ENCODE results near the gene EIF3D.
"Not testable (repeated sequence)": the region's sequence is repeated elsewhere in the genome, so short reads cannot be mapped to it uniquely, and the experiment has no call there.

EIF3D gene

DNA sequence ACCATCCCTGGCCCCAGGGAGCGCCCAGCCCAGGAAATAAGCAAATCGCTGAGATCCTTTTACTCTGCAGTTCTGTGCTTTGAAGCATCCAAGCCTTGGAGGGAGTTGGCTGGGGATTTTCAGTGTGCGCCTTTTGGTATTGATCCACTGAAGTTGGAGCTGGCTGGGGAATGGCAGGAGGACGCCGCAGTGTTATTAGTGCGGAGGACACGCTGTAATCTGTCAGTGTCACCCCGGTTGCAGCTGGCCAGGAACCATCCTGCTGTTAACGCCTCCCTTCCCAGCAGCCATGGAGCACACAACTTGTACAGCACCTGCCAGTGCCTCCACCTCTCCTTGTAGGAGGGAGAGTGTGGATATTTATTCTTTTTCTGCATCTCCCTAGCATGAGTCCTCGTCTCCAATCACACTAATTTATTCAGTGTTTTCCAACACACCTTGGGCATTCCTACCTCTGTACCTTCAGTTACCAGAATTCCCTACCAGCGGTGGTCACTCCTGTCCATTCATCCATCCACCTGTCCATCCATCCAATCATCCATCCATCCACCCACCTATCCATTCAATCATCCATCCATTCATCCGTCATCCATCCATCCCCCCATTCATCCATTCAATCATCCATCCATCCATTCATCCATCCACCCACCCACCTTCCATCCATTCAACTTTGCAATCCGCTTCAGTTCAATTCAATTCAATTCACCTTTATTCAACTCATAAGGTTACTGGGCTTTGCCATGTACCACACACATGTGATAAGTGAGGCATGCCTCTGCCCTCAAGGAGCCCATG lies 21.9 kb upstream of the EIF3D start:
- no peak for DNase-seq (ENCODE audit: low read depth in 1 of 2, low spot score in 1 of 2)

DNA sequence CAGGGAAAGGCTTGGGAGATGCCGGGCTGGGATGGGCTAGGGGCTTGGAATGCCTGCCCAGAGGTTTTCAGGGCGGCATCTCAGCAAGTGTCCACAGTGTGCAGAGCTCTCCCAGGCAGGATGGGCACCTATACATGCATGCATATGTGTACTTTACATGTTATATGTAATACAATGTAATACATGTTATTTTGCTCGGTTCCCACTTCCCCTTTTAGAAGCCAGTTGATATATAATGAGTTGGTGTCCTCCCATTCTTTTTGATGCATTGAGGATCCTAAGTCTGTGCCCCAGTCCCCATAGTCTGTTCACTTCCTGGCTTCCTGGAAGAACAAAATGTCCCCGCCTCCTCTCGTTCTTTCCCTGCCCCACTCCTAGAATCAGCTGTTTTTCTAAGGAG lies 20.1 kb upstream of the EIF3D start:
- no peak for DNase-seq (ENCODE audit: low read depth in 1 of 2, low spot score in 1 of 2)

DNA sequence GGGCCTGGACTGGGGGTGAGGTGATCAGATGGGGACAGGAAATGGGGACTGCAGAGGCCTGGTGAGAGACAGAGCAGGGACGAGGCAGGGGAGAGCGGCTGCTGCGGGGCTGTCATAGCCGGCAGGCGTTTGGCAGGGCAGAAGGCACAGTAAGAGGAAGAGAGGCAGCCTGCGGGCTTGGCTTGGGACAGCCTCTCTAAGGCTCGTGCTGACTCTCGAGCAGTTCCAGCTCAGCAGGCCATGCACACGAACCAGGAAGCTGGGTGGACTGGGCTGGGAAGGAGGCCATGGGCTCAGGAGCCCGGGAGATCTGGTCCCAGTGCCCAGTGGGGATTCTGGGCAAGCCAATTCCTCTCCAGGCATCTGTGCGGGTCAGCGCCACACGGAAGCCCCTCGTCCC lies 19.6 kb upstream of the EIF3D start:
- no peak for DNase-seq (ENCODE audit: low read depth in 1 of 2, low spot score in 1 of 2)

DNA sequence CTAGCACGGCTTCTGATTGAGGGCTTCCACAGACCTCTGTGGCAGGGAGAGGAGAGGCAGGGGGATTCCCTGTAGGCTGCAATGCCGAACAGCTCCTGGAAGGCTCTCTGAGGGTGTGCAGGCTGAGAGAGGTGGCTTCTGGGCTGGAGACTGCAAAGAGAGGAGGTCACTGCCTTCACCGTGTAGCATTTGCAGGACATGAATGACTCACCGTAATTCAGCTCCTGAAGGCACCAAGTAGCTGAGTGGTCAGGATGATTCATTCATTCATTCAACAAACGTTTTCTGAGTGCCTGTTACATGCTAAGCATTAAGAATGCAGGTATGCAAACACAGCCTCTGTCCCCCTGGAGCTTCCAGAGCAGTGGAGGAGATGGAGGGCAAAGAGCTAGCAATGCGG lies 18.0 kb upstream of the EIF3D start:
- no peak for DNase-seq (ENCODE audit: low read depth in 1 of 2, low spot score in 1 of 2)

DNA sequence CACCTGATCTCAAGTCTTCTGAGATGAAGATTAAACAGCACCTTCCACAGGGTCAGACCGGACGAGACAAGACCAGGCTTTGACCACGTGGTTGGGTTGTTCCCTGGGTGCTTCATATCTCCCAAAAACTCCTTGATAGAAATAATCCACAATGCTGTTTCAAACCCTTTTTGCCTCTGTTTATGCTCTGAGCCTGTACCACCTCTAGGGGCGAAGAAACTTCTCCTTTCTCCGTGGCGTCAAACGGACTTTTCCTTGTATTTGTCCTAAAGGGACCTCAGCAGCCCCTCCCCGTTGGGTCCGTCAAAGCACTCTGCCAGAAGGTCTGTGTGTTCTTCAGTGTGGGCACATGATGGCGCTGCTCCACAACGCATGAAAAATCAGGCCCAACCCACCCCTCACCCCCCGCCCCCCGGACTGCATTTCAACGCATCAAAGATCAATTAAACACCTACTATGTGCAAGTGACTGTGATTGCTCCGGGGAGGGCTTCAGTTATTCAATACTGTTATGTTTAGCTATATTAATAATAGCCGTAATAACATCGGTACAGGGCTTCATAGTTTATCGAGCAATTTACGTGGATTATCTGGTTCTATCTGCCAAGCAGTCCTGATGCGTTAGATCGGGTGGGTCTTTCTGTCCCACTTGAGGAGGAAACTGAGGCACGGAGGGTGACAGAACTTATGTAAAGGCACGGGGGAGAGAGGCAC lies 17.3 kb upstream of the EIF3D start:
- peak in 1 of 2 donors; percentile 3 for DNase-seq (ENCODE audit: low read depth in 1 of 2, low spot score in 1 of 2)

GRCh38 chr22:36544107-36544620 lies 15.2 kb upstream of the EIF3D start:
- DNase-seq (ENCODE audit: low read depth in 1 of 2, low spot score in 1 of 2): no peak

DNA sequence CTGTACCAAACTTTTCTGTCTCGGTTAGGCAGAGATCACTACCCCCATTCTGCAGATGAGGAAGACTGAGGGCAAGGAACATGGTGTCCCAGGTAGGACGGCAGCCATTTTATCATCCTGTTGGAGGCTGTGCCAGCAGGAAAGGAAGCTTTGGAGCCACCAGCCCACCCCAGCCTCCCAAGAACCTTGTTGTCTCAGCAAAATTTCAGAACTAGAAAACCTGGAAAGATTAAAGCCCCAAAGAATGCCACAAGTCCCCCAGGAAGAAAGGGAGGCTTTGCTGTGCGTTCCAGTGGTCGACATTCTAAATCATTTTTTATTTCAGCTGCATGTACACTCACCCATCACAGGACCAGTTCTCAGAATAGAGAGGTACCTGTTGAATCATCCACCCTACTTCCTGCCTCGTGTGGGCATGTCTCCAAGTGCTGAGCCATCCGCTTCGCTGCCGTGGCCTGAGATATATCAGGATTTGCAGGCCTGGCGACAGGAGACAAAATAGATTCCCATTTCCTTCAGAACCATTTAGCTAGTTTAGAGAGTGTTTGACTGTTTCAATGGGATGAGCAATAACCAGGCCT lies 13.0 kb upstream of the EIF3D start:
- peak; percentile 9 to 40 for DNase-seq (ENCODE audit: low read depth in 1 of 2, low spot score in 1 of 2)

DNA sequence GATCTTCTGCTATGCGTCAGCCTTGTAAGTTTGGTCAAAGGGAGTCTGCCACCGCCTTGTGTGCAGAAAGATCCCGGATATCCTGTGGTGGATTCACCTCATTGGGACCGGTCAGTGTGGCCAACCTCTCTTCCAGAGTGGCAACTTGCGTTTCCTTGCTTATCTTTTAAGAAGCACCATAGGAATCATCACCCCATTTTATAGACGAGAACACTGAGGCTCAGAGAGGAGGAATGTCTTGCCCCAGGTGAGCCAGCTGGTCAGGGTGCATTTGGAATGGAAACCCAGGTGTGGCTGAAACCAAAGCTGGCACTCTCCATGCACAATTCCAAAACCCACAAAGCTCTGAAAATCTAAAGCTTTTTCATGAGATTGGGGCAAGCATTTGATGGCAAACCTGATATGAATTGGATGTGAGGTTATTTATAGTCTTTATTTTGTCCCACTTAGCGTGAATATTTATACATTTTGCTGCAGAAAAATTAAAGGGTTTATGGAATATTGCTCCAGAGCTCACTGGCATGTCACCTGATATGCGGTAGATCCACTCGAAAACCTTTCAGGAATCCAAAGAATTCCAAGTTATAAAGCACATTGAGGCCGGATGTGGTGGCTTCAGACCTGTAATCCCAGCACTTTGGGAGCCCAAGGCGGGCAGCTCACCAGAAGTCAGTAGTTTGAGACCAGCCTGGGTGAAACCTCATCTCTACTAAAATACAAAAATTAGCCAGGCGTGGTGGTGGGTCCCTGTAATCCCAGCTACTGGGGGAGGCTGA lies 12.1 kb upstream of the EIF3D start:
- DNase-seq (ENCODE audit: low read depth in 1 of 2, low spot score in 1 of 2): no peak

- no peak for DNase-seq (ENCODE audit: low read depth in 1 of 2, low spot score in 1 of 2)
These were observed 9.6 kb upstream of the EIF3D start for GRCh38 chr22:36538529-36538928.

GRCh38 chr22:36536717-36537116 lies 7.8 kb upstream of the EIF3D start:
- DNase-seq (ENCODE audit: low read depth in 1 of 2, low spot score in 1 of 2): no peak

GRCh38 chr22:36533320-36533719 lies 4.4 kb upstream of the EIF3D start:
- DNase-seq (ENCODE audit: low read depth in 1 of 2, low spot score in 1 of 2): not testable (repeated sequence)

DNA sequence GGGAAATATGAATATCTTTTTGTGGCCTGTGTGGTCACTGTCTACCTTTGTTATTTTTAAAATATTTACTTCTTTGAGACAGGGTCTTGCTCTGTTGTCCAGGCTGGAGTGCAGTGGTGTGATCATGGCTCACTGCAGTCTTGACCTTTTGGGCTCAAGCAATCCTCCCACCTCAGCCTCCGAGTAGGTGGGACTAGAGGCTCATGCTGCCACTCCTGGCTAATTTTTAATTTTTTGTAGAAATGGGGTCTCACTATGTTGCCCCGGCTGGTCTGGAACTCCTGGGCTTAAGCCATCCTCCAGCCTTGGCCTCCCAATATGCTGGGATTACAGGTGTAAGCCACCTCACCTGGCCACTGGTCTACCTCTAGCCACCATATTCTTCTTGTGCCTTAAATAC lies 3.5 kb upstream of the EIF3D start:
- DNase-seq (ENCODE audit: low read depth in 1 of 2, low spot score in 1 of 2): no peak

DNA sequence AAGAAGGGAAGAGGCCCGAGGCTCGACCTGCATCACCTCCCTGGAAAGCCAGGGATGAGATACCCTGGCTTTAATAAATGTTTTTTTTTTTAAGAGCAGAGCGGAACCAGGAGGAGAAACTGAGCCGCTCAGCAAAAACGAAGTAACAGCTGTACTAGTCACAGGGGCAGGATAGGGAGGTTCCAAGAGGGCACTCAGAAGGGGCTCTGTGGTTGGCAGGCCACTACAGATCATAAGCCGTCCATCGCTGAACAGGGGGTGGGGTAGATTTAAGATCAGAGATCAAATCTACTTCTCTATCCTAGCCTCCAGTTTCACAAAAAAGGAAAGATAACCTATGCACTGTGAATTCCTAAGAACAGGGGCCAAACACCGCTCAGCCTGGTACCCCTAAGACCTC lies 625 bp downstream of the EIF3D start:
- no peak for DNase-seq (ENCODE audit: low read depth in 1 of 2, low spot score in 1 of 2)

GRCh38 chr22:36522662-36523061 lies 6.3 kb downstream of the EIF3D start:
- no peak for DNase-seq (ENCODE audit: low read depth in 1 of 2, low spot score in 1 of 2)

DNA sequence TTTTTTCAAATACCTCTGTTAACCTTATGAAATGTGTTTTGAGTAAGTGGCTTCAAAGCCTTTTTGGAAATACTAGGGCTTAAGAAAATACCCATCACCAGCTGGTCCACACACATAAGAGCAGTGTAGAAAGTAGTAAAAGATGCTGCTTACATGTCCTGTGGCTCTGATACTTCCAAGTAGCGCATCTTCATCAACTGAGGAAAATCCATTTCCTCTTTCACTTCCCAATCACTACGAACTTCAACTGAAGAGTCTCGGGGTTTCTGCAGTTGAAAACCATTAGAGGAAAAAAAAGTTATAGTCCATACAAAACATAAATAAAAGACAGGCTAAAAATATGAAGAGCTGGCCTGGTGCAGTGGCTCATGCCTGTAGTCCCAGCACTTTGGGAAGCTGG lies 8.5 kb downstream of the EIF3D start:
- no peak for DNase-seq (ENCODE audit: low read depth in 1 of 2, low spot score in 1 of 2)

DNA sequence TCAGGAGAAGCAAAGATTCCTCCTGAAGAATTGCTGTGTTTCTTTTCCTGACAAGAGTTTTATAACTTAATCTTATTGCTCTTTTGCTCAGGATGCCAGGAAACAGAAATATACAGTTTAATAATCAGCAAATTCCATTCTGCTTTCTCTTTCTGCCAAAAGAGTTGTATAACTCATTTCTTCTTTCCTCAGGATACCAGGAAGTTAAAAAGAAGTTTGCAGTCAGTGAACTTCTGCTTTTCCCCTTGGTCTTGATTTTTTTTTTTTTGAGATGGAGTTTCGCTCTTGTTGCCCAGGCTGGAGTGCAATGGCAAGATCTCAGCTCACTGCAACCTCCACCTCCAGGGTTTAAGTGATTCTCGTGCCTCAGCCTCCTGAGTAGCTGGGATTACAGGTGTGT lies 9.1 kb downstream of the EIF3D start:
- not testable (repeated sequence) for DNase-seq (ENCODE audit: low read depth in 1 of 2, low spot score in 1 of 2)

DNA sequence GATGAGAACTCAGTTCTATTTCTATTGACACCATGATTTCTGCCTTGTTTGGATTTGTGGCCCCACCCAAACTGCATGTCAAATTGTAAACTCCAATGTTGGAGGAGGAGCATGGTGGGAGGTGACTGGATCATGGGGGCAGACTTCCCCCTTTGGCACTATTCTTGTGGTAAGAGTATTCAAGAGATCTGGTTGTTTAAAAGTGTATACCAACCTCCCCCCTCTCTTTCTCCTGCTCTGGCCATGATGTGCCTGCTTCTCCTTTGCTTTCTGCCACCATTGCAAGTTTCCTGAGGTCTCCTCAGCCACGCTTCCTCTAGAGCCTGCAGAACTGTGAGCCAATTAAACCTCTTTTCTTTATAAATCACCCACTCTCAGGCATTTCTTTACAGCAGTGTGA lies 14.2 kb downstream of the EIF3D start:
- DNase-seq (ENCODE audit: low read depth in 1 of 2, low spot score in 1 of 2): no peak

GRCh38 chr22:36512991-36513390 lies 16.0 kb downstream of the EIF3D start:
- DNase-seq (ENCODE audit: low read depth in 1 of 2, low spot score in 1 of 2): no peak

- DNase-seq (ENCODE audit: low read depth in 1 of 2, low spot score in 1 of 2): no peak
These were observed 16.6 kb downstream of the EIF3D start for GRCh38 chr22:36512333-36512732.

GRCh38 chr22:36510966-36511881 lies 17.7 kb downstream of the EIF3D start:
- no peak for DNase-seq (ENCODE audit: low read depth in 1 of 2, low spot score in 1 of 2)
